K562 treated with DMSO at 1 percent for 48 hours (cell line): ENCODE results near the gene GSTCD. TPM values are rescaled to one million over a fixed set of nuclear protein-coding genes. Genes with fewer than 3 reads are reported as not detected.

Experiments
- total RNA-seq: library from RNA; unstranded; fragments of 300-600 nt; gene quantifications from 2 replicates; pipeline ENCODE4 v1.2.3, GENCODE V29; 2022; ENCODE audit warnings: low replicate concordance; ENCODE audit errors: extremely low read depth

GSTCD gene
- not detected in 2 replicates for total RNA-seq

GRCh38 chr4:105708181-105709080 is at the start of gene GSTCD, which contains the start of gene INTS12:
Gene GSTCD (plus strand): TSS chr4:105708784. CDS start chr4:105717614, 8,830 bp downstream.
Gene INTS12 (minus strand): TSS chr4:105708689. CDS start chr4:105700005, 8,684 bp downstream.

GRCh38 chr4:105894660-105895582 is 186.3 kb downstream of the GSTCD start, which contains the start of gene NPNT:
Gene NPNT (plus strand): TSS chr4:105895471. CDS start chr4:105895653, 182 bp downstream.

Other genes starting within 250 kb of the GSTCD start
- not detected in 2 replicates for gene PPA2, start 234.7 kb upstream of the GSTCD start, total RNA-seq
- not detected in 2 replicates for gene ARHGEF38, start 156.2 kb upstream of the GSTCD start, total RNA-seq
- gene INTS12, start 95 bp upstream of the GSTCD start, total RNA-seq, result not detected in 2 replicates
- not detected in 2 replicates for gene NPNT, start 186.7 kb downstream of the GSTCD start, total RNA-seq